GM12878 (cell line): ENCODE measurements around the gene GMDS. TPM values are rescaled to one million over a fixed set of nuclear protein-coding genes. Genes with fewer than 3 reads are reported as not detected.

Experiments
- BACH1 ChIP-seq: fragments of 450-650 bp; IDR thresholded peaks from 2 replicates; pipeline ENCODE4 v1.6.1; 2017; ENCODE audit warnings: mild to moderate bottlenecking, borderline replicate concordance
- ETV6 ChIP-seq, 2 experiments: fragments of 450-650 bp in 1 of 2; IDR thresholded peaks in 1 of 2; conservative IDR thresholded peaks in 1 of 2; 2 replicates each; pipeline ENCODE4 v1.6.1; 2014; ENCODE audit warnings: antibody characterized with exemption in 1 of 2, borderline replicate concordance in 1 of 2, low read depth in 1 of 2, mild to moderate bottlenecking in 1 of 2, moderate library complexity in 1 of 2
- HDGF ChIP-seq: fragments of 450-650 bp; IDR thresholded peaks from 2 replicates; pipeline ENCODE4 v1.6.1; 2016; ENCODE audit warnings: antibody characterized with exemption
- IKZF2 ChIP-seq, 2 experiments: fragments of 450-650 bp; IDR thresholded peaks; 2 replicates each; pipeline ENCODE4 v1.6.1; 2017; ENCODE audit warnings: mild to moderate bottlenecking in 2 of 2, moderate library complexity in 2 of 2
- MEF2B ChIP-seq: fragments of 450-650 bp; IDR thresholded peaks from 2 replicates; pipeline ENCODE4 v1.6.1; 2018; ENCODE audit warnings: mild to moderate bottlenecking, moderate library complexity; ENCODE audit not compliant: partially characterized antibody, poor library complexity, severe bottlenecking
- MXI1 ChIP-seq: fragments of 150-350 bp; IDR thresholded peaks from 2 replicates; pipeline ENCODE4 v1.6.1; 2011; ENCODE audit warnings: low read depth, mild to moderate bottlenecking, inconsistent platforms, low read length, improper control_type of control experiment
- PAX5 ChIP-seq: IDR thresholded peaks from 2 replicates; pipeline ENCODE4 v1.6.1; 2011; ENCODE audit warnings: low read depth, low read length, borderline replicate concordance
- POLR2AphosphoS2 ChIP-seq: IDR thresholded peaks from 2 replicates; pipeline ENCODE4 v1.6.1; 2011; ENCODE audit warnings: low read depth, mild to moderate bottlenecking, low read length, improper control_type of control experiment, moderate library complexity
- RB1 ChIP-seq: fragments of 450-650 bp; formaldehyde crosslinking; IDR thresholded peaks from 2 replicates; pipeline ENCODE4 v1.6.1; 2017; ENCODE audit warnings: mild to moderate bottlenecking, borderline replicate concordance
- SMAD1 ChIP-seq: fragments of 450-650 bp; IDR thresholded peaks from 2 replicates; pipeline ENCODE4 v1.6.1; 2018; ENCODE audit warnings: mild to moderate bottlenecking, low read depth; ENCODE audit not compliant: partially characterized antibody
- TBL1XR1 ChIP-seq: IDR thresholded peaks from 2 replicates; pipeline ENCODE4 v1.6.1; 2012; ENCODE audit warnings: low read depth, low read length, improper control_type of control experiment
- TCF12 ChIP-seq: IDR thresholded peaks from 2 replicates; pipeline ENCODE4 v1.6.1; 2011; ENCODE audit warnings: low read depth, mild to moderate bottlenecking, low read length
- TCF3 ChIP-seq: IDR thresholded peaks from 2 replicates; pipeline ENCODE4 v1.6.1; 2012; ENCODE audit warnings: low read depth, mild to moderate bottlenecking, low read length, borderline replicate concordance; ENCODE audit not compliant: insufficient read depth
- polyA plus RNA-seq, 11 experiments: library from polyadenylated mRNA; depleted of rRNA in 4 of 11; unstranded in 6 of 11; stranded (reverse) in 5 of 11; fragments of >200 nt; fragmentation: Nextera tagmentation in 4 of 11; fragmentation: Illumina TruSeq in 1 of 11; extraction: Ambion mirVana in 4 of 11; extraction: Trizol in 1 of 11; gene quantifications; 1 replicate in 1 of 11; 2 replicates in 10 of 11; pipeline versions ENCODE4 v1.2.1 to v1.2.3, GENCODE V29; 2011 to 2016; ENCODE audit warnings: inconsistent platforms in 2 of 11, missing spikeins in 2 of 11, low read depth in 1 of 11
- total RNA-seq, 4 experiments: library from RNA; depleted of rRNA in 3 of 4; stranded (reverse); fragments of >200 nt in 3 of 4; fragmentation: Illumina TruSeq in 1 of 4; extraction: Trizol in 1 of 4; gene quantifications; 2 replicates each; pipeline versions ENCODE4 v1.2.1 to v1.2.3, GENCODE V29; 2013 to 2021
- TF ChIP-seq, protein P1 (sequence below): fragments of 450-650 bp; formaldehyde crosslinking; IDR thresholded peaks from 2 replicates; pipeline ENCODE4 v1.4.0; 2020; ENCODE audit warnings: mild to moderate bottlenecking, moderate library complexity
- TF ChIP-seq, protein P2 (sequence below): fragments of 450-650 bp; formaldehyde crosslinking; IDR thresholded peaks from 2 replicates; pipeline ENCODE4 v1.5.0; 2022; ENCODE audit warnings: mild to moderate bottlenecking, missing genetic modification characterization
- TF ChIP-seq, protein P3 (sequence below): IDR thresholded peaks from 2 replicates; pipeline ENCODE4 v1.6.1; 2012; ENCODE audit warnings: improper control_type of control experiment, low read depth, low read length; ENCODE audit not compliant: insufficient replicate concordance

The GMDS gene
- total and polyA plus RNA-seq, 10 of the 15 experiments (the other 5 are each of a cell fraction or from before 2014, with no cell fraction given) = 0.61 to 53.8 (median 29.3) TPM

DNA sequence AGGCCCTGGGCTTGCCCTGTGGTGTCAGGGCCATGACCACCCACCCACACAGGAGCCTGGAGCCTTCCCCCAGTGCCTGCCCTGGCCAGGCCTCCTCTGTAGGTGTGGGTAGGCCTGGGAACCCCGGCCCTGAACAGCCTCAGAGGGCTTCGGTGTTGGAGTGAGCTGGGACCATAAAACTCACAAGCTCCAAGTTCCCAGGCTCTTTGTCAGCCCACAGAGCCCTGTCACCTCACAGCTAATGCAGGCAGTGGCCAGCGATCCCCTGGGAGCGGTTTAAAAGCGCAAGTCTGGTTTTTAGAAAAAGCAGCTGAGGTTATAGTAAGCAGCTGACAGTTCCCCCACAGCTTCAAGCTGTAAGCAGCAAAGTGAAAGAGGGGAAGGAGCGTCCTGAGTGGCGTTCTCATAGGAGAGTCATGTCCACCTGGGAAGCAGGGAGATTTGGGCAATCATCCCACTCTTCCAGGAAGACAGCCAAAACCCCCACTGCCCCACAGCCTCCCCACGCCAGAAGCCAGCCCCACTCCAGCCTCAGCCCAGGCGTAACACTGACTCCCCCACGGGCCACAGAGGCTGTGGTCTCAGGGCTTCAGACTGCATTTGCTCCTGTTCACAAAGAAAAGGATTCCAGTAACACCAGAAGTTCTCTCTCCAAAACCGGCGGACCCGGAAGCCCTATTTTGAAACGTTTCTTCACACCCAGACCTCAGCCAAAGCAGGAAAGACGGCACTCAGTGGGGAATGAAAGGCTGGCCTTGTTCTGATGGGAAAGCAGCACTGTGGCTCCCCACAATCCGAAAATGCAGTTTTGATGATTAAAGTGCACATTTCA, 670.0 kb downstream of the GMDS start (continued):
- TF ChIP-seq SMAD1 (peak; percentile 34), TBL1XR1 (no peak), MEF2B (peak; percentile 99), HDGF (no peak), TCF12 (peak; percentile 89; the same call in 1 of the 2 replicates), ETV6 (conservative IDR thresholded peaks at IDR 0.05 in 1 of 2, IDR thresholded peaks at IDR 0.05 in 1 of 2; ENCODE audit: borderline replicate concordance in 1 of 2, low read depth in 1 of 2) (no peak), POLR2AphosphoS2 (no peak), RB1 (peak; percentile 69; the same call in 1 of the 2 replicates), PAX5 (0 out of 2 replicates have a peak, but pooled peaks have one; percentile 43), IKZF2 (IDR thresholded peaks at IDR 0.05) (peak; percentile 47 to 53; a peak in 2 of 4 replicates), TCF3 (no peak), MXI1 (peak; percentile 8; the same call in 1 of the 2 replicates), BACH1 (no peak)
- TF ChIP-seq, protein P1, sequence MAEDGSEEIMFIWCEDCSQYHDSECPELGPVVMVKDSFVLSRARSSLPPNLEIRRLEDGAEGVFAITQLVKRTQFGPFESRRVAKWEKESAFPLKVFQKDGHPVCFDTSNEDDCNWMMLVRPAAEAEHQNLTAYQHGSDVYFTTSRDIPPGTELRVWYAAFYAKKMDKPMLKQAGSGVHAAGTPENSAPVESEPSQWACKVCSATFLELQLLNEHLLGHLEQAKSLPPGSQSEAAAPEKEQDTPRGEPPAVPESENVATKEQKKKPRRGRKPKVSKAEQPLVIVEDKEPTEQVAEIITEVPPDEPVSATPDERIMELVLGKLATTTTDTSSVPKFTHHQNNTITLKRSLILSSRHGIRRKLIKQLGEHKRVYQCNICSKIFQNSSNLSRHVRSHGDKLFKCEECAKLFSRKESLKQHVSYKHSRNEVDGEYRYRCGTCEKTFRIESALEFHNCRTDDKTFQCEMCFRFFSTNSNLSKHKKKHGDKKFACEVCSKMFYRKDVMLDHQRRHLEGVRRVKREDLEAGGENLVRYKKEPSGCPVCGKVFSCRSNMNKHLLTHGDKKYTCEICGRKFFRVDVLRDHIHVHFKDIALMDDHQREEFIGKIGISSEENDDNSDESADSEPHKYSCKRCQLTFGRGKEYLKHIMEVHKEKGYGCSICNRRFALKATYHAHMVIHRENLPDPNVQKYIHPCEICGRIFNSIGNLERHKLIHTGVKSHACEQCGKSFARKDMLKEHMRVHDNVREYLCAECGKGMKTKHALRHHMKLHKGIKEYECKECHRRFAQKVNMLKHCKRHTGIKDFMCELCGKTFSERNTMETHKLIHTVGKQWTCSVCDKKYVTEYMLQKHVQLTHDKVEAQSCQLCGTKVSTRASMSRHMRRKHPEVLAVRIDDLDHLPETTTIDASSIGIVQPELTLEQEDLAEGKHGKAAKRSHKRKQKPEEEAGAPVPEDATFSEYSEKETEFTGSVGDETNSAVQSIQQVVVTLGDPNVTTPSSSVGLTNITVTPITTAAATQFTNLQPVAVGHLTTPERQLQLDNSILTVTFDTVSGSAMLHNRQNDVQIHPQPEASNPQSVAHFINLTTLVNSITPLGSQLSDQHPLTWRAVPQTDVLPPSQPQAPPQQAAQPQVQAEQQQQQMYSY = no peak
- TF ChIP-seq, protein P2, sequence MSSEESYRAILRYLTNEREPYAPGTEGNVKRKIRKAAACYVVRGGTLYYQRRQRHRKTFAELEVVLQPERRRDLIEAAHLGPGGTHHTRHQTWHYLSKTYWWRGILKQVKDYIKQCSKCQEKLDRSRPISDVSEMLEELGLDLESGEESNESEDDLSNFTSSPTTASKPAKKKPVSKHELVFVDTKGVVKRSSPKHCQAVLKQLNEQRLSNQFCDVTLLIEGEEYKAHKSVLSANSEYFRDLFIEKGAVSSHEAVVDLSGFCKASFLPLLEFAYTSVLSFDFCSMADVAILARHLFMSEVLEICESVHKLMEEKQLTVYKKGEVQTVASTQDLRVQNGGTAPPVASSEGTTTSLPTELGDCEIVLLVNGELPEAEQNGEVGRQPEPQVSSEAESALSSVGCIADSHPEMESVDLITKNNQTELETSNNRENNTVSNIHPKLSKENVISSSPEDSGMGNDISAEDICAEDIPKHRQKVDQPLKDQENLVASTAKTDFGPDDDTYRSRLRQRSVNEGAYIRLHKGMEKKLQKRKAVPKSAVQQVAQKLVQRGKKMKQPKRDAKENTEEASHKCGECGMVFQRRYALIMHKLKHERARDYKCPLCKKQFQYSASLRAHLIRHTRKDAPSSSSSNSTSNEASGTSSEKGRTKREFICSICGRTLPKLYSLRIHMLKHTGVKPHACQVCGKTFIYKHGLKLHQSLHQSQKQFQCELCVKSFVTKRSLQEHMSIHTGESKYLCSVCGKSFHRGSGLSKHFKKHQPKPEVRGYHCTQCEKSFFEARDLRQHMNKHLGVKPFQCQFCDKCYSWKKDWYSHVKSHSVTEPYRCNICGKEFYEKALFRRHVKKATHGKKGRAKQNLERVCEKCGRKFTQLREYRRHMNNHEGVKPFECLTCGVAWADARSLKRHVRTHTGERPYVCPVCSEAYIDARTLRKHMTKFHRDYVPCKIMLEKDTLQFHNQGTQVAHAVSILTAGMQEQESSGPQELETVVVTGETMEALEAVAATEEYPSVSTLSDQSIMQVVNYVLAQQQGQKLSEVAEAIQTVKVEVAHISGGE (CRISPR knock-in tag) = no peak
- TF ChIP-seq, protein P3, sequence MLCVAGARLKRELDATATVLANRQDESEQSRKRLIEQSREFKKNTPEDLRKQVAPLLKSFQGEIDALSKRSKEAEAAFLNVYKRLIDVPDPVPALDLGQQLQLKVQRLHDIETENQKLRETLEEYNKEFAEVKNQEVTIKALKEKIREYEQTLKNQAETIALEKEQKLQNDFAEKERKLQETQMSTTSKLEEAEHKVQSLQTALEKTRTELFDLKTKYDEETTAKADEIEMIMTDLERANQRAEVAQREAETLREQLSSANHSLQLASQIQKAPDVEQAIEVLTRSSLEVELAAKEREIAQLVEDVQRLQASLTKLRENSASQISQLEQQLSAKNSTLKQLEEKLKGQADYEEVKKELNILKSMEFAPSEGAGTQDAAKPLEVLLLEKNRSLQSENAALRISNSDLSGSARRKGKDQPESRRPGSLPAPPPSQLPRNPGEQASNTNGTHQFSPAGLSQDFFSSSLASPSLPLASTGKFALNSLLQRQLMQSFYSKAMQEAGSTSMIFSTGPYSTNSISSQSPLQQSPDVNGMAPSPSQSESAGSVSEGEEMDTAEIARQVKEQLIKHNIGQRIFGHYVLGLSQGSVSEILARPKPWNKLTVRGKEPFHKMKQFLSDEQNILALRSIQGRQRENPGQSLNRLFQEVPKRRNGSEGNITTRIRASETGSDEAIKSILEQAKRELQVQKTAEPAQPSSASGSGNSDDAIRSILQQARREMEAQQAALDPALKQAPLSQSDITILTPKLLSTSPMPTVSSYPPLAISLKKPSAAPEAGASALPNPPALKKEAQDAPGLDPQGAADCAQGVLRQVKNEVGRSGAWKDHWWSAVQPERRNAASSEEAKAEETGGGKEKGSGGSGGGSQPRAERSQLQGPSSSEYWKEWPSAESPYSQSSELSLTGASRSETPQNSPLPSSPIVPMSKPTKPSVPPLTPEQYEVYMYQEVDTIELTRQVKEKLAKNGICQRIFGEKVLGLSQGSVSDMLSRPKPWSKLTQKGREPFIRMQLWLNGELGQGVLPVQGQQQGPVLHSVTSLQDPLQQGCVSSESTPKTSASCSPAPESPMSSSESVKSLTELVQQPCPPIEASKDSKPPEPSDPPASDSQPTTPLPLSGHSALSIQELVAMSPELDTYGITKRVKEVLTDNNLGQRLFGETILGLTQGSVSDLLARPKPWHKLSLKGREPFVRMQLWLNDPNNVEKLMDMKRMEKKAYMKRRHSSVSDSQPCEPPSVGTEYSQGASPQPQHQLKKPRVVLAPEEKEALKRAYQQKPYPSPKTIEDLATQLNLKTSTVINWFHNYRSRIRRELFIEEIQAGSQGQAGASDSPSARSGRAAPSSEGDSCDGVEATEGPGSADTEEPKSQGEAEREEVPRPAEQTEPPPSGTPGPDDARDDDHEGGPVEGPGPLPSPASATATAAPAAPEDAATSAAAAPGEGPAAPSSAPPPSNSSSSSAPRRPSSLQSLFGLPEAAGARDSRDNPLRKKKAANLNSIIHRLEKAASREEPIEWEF = peak; percentile 76
